Measurements from ENCODE around the gene ROR1.
"Not testable (repeated sequence)": the region's sequence is repeated elsewhere in the genome, so short reads cannot be mapped to it uniquely, and the experiment has no call there.

Gene ROR1

DNA sequence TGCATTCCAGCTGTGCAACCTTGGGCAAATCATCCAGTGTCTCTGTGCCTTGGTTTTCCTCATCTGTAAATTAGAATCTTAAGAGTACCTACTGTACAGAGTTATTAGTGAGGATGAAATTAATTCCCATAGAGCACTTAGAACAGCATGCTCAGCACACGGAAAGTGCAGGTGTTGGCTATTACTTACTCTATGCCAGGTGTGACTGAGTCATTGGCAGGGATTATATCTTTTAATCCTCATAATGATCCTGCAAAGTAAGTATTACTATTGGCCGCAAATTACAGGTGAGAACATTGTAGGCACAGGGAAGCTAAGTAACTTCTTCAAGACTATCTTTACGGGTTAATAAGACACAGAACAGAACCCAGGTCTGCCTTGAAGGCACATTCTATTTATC lies 423.3 kb downstream of the ROR1 start:
- FAIRE-seq = no peak

- no peak for FAIRE-seq
Measured at GRCh38 chr1:64199154-64199553, 425.3 kb downstream of the ROR1 start.

DNA sequence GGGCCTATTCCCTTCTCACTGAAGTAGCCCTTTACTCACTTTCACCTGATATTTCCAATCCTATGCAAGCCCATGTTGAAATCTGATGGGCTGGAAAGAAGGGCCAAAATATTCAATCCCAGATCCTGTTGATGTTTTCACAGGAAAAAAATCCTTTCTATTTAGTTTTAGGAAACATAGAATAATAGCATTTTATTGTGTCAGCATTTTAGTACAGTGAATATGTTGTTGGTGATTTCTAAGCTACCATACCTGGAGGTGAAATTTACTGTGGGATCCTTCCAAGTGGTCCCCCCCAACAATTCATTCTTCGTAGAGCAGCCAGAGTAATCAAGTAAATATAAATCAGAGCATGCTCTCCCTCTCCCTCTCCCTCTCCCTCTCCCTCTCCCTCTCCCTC lies 426.2 kb downstream of the ROR1 start:
- no peak for FAIRE-seq

- no peak for FAIRE-seq
Measured at GRCh38 chr1:64203420-64203819, 429.6 kb downstream of the ROR1 start, which contains the start of gene UBE2U. Gene UBE2U (plus strand): TSS chr1:64203623. CDS start chr1:64204051, 428 bp downstream.

- no peak for FAIRE-seq
Measured at GRCh38 chr1:64209221-64209620, 435.4 kb downstream of the ROR1 start.

GRCh38 chr1:64212031-64212430 lies 438.2 kb downstream of the ROR1 start:
- no peak for FAIRE-seq

DNA sequence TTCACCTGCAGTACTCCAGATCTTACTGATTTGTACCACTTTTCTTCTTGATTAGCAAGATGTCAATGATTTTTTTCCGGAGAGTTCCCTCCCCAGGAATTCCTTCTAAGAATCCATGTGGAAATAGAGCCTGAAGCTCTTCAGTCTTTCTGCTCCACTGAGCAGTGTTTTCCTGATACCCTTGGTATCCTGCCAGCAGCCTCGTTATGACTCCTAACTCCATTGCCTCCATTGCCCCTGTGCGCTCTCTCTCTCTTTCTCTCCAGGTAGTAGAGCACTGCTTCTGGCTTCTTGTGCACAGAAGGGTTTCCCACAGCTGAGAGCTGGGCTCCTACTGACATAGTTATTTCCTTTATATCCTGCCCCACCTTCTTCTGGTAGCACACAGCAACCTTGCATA lies 441.8 kb downstream of the ROR1 start:
- FAIRE-seq = no peak

DNA sequence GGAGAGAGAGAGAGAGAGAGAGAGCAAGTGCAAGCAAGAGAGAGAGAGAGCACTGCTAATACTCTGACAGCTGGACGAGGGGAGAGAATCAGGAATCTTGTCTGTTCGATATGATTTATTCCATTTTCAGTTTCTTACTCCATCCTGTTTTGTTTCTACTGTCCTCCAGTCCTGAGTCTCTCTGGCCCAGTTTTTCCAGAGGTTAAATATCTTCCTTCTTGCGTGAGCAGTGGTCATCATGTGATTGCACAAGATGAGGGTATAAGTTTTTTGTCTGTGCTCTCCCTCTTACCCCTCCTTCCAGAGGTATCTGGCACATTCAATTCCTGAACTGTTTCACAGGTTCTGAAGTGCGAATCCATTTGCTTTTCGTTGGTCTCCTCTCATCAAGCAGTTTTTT lies 446.4 kb downstream of the ROR1 start:
- FAIRE-seq = no peak

- FAIRE-seq = no peak
Measured at GRCh38 chr1:64223329-64224151, 449.7 kb downstream of the ROR1 start.

- not testable (repeated sequence) for FAIRE-seq
Measured at GRCh38 chr1:64224236-64224635, 450.4 kb downstream of the ROR1 start.

DNA sequence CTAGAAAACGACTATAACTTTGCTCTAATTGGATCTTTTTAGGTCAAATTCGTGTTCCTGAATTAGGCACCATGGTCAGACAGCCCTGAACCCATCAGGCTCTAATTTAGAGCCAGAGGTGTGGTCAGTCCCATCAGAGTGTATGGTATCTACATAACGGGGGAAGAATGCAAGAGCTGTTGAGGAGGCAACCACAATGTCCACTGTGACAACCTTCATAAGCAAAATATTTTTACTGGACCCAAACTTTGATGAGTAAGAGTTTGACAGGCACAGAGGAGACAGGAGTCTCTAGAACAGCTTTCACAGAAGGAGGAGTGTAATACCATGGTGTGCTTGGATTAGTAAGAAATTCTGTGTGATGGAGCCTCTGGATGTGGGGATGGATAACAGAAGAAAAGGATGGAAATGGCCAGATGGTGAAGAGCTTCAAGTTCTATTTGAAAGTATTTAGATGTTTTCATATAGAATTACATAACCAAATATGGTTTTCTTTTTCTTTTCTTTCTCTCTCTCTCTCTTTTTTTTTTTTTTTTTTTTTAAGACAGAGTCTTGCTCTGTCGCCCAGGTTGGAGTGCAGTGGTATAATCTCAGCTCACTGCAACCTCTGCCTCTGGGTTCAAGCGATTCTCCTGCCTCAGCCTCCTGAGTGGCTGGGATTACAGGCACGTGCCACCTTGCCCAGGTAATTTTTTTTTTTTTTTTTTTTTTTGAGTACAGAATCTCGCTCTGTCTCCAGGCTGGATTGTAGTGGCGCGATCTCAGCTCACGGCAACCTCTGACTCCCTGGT lies 454.5 kb downstream of the ROR1 start:
- FAIRE-seq = no peak

GRCh38 chr1:64229307-64229706 lies 455.5 kb downstream of the ROR1 start:
- no peak for FAIRE-seq
